ENCODE results near the gene CCNG2. TPM values are rescaled to one million over a fixed set of nuclear protein-coding genes. Genes with fewer than 3 reads are reported as not detected.
A peak's percentile ranks its signal among the peaks of the same experiment; 100 is the strongest.

Gene CCNG2
- total and polyA plus RNA-seq, 9 donors: 62.6 to 141 (median 112) TPM

DNA sequence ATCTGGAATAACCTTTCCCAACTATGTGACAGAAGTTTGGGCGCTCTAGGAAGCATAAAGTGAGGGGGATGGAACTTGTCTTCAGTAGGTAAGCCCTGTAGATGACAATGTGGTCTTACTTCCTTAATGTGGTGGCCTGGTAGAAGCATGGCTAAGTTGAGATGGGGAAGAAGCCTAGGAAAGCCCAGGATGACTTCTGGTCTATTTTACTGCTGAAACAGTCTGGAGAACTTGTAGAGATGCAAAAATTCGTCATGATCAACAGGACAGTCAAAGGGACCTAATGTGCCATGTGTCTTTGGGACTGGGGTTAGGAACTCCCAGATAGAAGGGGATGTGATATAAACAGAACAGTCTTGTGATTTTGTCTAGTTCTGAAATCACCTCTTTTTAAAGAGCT, 40.8 kb downstream of the CCNG2 start:
- Histone ChIP-seq H3K27ac (ENCODE audit: low read length) (no peak overlapping the region), H3K4me3 (ENCODE audit: low read length) (no peak overlapping the region), H3K27me3 (ENCODE audit: control insufficient read depth, insufficient read depth, low read length) (no peaks in the 10 kb centered on the region), H3K4me1 (ENCODE audit: control insufficient read depth, insufficient read depth, low read length) (peaks cover 18% of the 10 kb centered on the region), H3K9me3 (replicated peaks; ENCODE audit: control insufficient read depth, low read depth, low read length) (no peaks in the 10 kb centered on the region), H3K36me3 (ENCODE audit: control insufficient read depth, insufficient read depth, low read length) (no peaks in the 10 kb centered on the region)
- WGBS (ENCODE audit: insufficient coverage): 100% methylated on average over 1 of the region's 2 CpGs
- DNase-seq: no peak

DNA sequence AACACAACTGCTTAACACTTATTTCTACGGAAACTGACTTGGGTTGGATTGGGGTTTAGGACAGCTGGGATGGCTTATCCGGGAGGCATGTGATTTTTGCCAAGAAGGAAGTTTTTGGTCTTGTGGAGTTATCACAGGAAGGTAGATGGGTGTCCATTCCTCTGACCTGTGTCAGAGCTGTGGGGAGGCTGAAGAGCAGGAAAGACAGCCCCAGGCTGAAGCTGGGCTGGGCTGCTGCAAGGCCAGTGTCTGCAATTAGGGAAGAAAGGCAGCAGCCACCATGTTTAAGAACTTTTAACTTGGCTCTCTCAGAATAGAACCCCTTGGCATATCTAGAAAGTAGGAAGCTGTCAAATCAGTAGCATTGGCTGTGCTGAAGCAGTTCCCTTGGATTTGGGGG, 42.3 kb downstream of the CCNG2 start:
- peaks cover 18% of the 10 kb centered on the region for H3K4me1 ChIP-seq (ENCODE audit: control insufficient read depth, insufficient read depth, low read length)
- no peak for DNase-seq
- H3K36me3 ChIP-seq (ENCODE audit: control insufficient read depth, insufficient read depth, low read length): no peaks in the 10 kb centered on the region
- no peaks in the 10 kb centered on the region for H3K27me3 ChIP-seq (ENCODE audit: control insufficient read depth, insufficient read depth, low read length)
- WGBS (ENCODE audit: insufficient coverage): 100% methylated on average over 1 of the region's 2 CpGs
- H3K27ac ChIP-seq (ENCODE audit: low read length): no peak overlapping the region
- H3K4me3 ChIP-seq (ENCODE audit: low read length): no peak overlapping the region
- no peaks in the 10 kb centered on the region for H3K9me3 ChIP-seq (replicated peaks; ENCODE audit: control insufficient read depth, low read depth, low read length)

DNA sequence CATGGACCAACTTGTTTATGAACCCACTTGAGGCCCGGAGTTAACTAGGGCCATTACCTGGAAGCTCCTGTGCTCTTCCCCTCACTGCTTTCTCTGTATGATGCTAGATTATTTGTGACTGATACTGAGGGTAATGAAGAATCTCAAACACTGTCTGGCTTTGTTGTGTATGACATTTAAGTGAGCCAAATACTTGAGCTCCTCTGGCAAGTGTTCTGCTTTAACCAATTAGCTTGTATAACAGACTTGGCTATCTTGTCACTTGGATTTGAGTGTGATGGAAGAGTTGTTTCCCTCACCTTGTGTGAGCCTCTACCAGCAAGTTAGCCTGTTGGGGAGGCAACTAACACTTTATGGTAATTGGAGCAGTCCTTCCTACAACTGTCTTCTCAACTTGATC, 42.7 kb downstream of the CCNG2 start:
- no CpG with 5 or more reads among the region's 1 CpG for WGBS (ENCODE audit: insufficient coverage)
- no peak for DNase-seq
- Histone ChIP-seq H3K4me3 (ENCODE audit: low read length) (no peak overlapping the region), H3K9me3 (replicated peaks; ENCODE audit: control insufficient read depth, low read depth, low read length) (no peaks in the 10 kb centered on the region), H3K27ac (ENCODE audit: low read length) (no peak overlapping the region), H3K36me3 (ENCODE audit: control insufficient read depth, insufficient read depth, low read length) (no peaks in the 10 kb centered on the region), H3K4me1 (ENCODE audit: control insufficient read depth, insufficient read depth, low read length) (peaks cover 18% of the 10 kb centered on the region), H3K27me3 (ENCODE audit: control insufficient read depth, insufficient read depth, low read length) (no peaks in the 10 kb centered on the region)

DNA sequence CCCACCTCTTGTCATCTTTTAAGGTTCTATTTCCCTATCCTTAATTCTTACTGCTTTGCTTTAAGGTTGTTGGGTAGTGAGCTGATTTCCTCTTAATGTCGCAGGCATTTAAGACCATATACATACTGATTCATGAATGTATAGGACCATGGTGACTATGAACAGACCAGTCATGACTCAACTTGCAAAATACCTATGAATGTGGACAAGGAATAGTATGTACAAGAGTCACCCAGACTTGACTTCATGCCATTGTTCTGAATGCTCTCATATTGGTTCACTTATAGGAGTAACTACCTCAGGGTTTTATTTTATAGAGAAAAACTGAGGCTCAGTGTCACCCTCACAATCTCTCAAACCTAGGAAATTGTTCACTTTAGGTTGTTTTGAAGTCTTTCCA, 44.3 kb downstream of the CCNG2 start:
- DNase-seq: no peak
- no peak overlapping the region for H3K27ac ChIP-seq (ENCODE audit: low read length)
- H3K4me1 ChIP-seq (ENCODE audit: control insufficient read depth, insufficient read depth, low read length): peaks cover 16% of the 10 kb centered on the region
- no peak overlapping the region for H3K4me3 ChIP-seq (ENCODE audit: low read length)
- H3K9me3 ChIP-seq (replicated peaks; ENCODE audit: control insufficient read depth, low read depth, low read length): no peaks in the 10 kb centered on the region
- H3K27me3 ChIP-seq (ENCODE audit: control insufficient read depth, insufficient read depth, low read length): no peaks in the 10 kb centered on the region
- no CpG with 5 or more reads among the region's 1 CpG for WGBS (ENCODE audit: insufficient coverage)
- H3K36me3 ChIP-seq (ENCODE audit: control insufficient read depth, insufficient read depth, low read length): no peaks in the 10 kb centered on the region

GRCh38 chr4:77201857-77202256, 44.9 kb downstream of the CCNG2 start:
- peaks cover 13% of the 10 kb centered on the region for H3K4me1 ChIP-seq (ENCODE audit: control insufficient read depth, insufficient read depth, low read length)
- WGBS (ENCODE audit: insufficient coverage): no CpG with 5 or more reads among the region's 3 CpGs
- no peaks in the 10 kb centered on the region for H3K36me3 ChIP-seq (ENCODE audit: control insufficient read depth, insufficient read depth, low read length)
- no peaks in the 10 kb centered on the region for H3K27me3 ChIP-seq (ENCODE audit: control insufficient read depth, insufficient read depth, low read length)
- no peaks in the 10 kb centered on the region for H3K9me3 ChIP-seq (replicated peaks; ENCODE audit: control insufficient read depth, low read depth, low read length)
- DNase-seq: no peak
- no peak overlapping the region for H3K27ac ChIP-seq (ENCODE audit: low read length)
- no peak overlapping the region for H3K4me3 ChIP-seq (ENCODE audit: low read length)

DNA sequence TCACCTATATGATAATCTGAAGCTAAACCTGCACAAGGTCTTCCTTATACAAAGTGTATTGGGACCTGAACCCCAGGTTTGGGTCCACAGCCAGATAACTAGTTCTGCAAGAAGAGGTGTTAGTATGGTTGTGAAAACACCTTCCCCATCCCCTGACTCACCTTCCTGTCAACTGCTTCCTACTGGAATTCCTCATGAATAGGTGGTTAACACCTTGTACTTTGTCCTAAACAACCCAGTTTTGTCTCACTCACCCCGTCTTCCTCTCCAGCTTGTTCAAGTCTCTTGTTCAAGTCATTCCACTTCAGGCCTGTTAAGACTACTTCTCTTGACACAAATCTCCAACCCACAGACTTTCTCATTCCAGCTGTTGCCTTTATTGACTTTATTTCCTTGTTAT, 45.5 kb downstream of the CCNG2 start:
- no peak overlapping the region for H3K27ac ChIP-seq (ENCODE audit: low read length)
- WGBS (ENCODE audit: insufficient coverage): 80% methylated on average over 1 of the region's 1 CpG

DNA sequence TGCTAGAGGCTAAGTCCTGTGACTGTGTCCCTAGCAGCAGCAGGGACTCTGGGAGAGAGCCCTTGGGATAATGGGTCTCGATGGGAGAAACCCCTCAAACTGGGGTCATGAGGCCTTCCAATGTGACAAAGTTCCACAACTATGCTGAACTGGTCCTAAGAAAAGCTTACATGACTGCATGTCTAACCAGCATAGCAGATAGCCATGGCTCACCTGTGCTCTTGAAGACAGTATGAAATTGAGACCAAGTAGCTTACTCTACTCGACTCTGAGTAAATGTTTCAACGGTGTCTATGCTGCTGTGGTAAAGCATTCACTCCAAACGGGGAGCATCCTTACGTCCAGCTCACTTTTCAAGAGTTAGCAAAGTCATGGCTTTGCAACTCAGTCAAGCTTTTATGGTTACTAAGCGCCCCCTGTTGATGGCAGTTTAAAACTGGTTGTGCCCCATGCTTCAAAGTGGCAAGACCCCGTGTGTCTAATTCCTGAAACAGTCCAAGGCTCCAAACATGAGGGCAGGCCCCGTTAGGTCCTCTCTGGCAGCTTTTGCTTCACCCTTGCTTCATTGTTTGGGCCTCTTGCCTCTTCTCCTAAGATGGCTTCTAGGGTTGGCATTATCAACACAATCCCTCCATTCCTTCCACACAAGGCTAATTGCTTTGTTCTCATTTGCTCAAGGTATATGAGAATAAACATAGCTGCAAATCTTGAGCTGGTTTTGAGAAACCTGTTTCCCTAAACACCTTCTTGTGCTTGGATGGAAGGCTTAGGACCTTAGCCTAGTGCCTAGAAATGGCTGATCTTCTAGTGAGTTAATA, 46.6 kb downstream of the CCNG2 start:
- DNase-seq: peak; percentile 86
- H3K4me3 ChIP-seq (ENCODE audit: low read length): no peak overlapping the region
- no peaks in the 10 kb centered on the region for H3K36me3 ChIP-seq (ENCODE audit: control insufficient read depth, insufficient read depth, low read length)
- H3K27ac ChIP-seq (ENCODE audit: low read length): no peak overlapping the region
- no peaks in the 10 kb centered on the region for H3K9me3 ChIP-seq (replicated peaks; ENCODE audit: control insufficient read depth, low read depth, low read length)
- WGBS (ENCODE audit: insufficient coverage): 22% methylated on average over 8 of the region's 8 CpGs
- H3K4me1 ChIP-seq (ENCODE audit: control insufficient read depth, insufficient read depth, low read length): peaks cover 4% of the 10 kb centered on the region
- no peaks in the 10 kb centered on the region for H3K27me3 ChIP-seq (ENCODE audit: control insufficient read depth, insufficient read depth, low read length)

More for the DNA sequence above, 45.5 kb downstream of the CCNG2 start:
- peaks cover 8% of the 10 kb centered on the region for H3K4me1 ChIP-seq (ENCODE audit: control insufficient read depth, insufficient read depth, low read length)
- no peaks in the 10 kb centered on the region for H3K27me3 ChIP-seq (ENCODE audit: control insufficient read depth, insufficient read depth, low read length)
- DNase-seq: no peak
- no peaks in the 10 kb centered on the region for H3K9me3 ChIP-seq (replicated peaks; ENCODE audit: control insufficient read depth, low read depth, low read length)
- no peaks in the 10 kb centered on the region for H3K36me3 ChIP-seq (ENCODE audit: control insufficient read depth, insufficient read depth, low read length)
- H3K4me3 ChIP-seq (ENCODE audit: low read length): no peak overlapping the region

DNA sequence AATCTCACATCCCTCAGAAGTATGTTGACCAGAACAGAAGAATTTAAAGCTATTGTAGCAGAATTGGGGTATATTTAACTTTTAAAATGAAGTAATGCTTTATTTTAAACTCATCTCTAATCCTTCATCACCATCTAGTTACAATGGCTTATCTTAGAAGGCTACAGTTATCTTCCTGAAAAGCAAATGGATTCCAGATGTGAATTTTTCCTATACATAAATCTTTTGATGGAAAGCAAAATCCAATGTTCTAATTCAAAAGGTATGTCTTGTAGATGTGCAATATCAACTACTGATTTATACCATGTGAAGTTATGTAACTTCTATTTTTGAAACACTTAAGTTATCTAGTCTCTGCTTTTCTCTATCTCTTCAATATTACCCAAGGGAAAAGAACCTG, 47.6 kb downstream of the CCNG2 start:
- no peaks in the 10 kb centered on the region for H3K36me3 ChIP-seq (ENCODE audit: control insufficient read depth, insufficient read depth, low read length)
- peak; percentile 30 for DNase-seq
- H3K27ac ChIP-seq (ENCODE audit: low read length): no peak overlapping the region
- no peaks in the 10 kb centered on the region for H3K27me3 ChIP-seq (ENCODE audit: control insufficient read depth, insufficient read depth, low read length)
- H3K9me3 ChIP-seq (replicated peaks; ENCODE audit: control insufficient read depth, low read depth, low read length): no peaks in the 10 kb centered on the region
- peaks cover 4% of the 10 kb centered on the region for H3K4me1 ChIP-seq (ENCODE audit: control insufficient read depth, insufficient read depth, low read length)
- H3K4me3 ChIP-seq (ENCODE audit: low read length): no peak overlapping the region

DNA sequence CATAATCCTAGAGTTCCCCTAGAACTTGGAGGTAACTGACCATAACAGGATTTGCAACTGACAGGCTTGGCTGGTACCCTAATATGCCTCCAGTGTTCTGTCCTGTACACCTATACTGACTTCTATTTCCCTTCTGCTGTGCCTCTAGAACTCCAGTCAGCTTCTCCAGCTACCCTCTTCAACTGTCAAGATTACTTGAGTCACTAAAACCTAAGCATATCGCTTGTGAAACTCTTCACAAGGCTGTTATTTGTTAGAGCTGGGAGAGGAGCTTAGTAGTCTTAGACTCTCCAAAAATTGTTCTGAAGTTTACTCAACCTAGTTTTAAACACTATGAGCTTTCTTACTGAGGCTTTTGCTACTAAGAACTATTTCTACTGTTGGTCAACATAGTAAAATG, 52.0 kb downstream of the CCNG2 start:
- no peaks in the 10 kb centered on the region for H3K27me3 ChIP-seq (ENCODE audit: control insufficient read depth, insufficient read depth, low read length)
- H3K4me1 ChIP-seq (ENCODE audit: control insufficient read depth, insufficient read depth, low read length): no peaks in the 10 kb centered on the region
- H3K36me3 ChIP-seq (ENCODE audit: control insufficient read depth, insufficient read depth, low read length): no peaks in the 10 kb centered on the region
- H3K4me3 ChIP-seq (ENCODE audit: low read length): no peak overlapping the region
- H3K9me3 ChIP-seq (replicated peaks; ENCODE audit: control insufficient read depth, low read depth, low read length): no peaks in the 10 kb centered on the region
- no CpG with 5 or more reads among the region's 1 CpG for WGBS (ENCODE audit: insufficient coverage)
- no peak overlapping the region for H3K27ac ChIP-seq (ENCODE audit: low read length)
- no peak for DNase-seq

DNA sequence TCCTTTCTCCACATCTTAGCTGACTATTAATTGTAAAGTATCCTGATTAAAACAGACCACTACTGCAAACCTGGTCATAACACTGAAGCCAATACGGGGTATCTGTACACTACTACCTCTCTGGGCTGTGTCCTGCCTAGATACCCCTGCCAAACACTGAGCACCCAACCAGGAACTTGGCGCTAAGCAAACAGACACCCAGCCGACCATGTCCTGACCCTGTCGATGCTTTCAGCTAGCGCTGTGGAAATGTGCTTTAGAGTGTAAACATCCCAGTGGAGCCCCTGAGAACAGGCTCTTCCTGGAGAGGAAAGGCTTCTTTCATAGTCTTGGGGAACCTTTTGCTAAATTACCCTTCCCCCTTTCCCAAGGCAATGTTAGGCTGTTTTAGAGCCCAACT, 52.9 kb downstream of the CCNG2 start:
- Histone ChIP-seq H3K9me3 (replicated peaks; ENCODE audit: control insufficient read depth, low read depth, low read length) (no peaks in the 10 kb centered on the region), H3K4me1 (ENCODE audit: control insufficient read depth, insufficient read depth, low read length) (no peaks in the 10 kb centered on the region), H3K4me3 (ENCODE audit: low read length) (no peak overlapping the region), H3K36me3 (ENCODE audit: control insufficient read depth, insufficient read depth, low read length) (no peaks in the 10 kb centered on the region), H3K27me3 (ENCODE audit: control insufficient read depth, insufficient read depth, low read length) (no peaks in the 10 kb centered on the region), H3K27ac (ENCODE audit: low read length) (no peak overlapping the region)
- no peak for DNase-seq
- 86% methylated on average over 1 of the region's 5 CpGs for WGBS (ENCODE audit: insufficient coverage)

DNA sequence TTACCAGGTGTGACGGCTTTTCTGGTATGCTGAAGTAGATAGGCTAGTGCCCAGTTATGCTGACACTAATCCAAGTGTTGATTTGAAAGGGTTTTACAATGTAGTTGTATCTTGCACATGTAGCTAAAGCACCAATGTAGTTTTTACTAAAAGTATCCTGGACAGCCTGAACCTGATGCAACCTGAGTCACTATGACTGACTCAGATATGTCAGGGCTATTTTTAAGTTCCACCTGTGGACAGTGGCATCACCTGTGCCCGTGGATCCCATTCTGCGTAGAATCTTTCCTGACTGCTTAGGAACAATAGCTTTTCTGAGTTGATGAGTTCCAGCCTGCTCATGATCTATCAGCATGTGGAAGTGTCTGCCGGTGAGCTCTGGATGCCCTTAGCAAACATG, 58.1 kb downstream of the CCNG2 start:
- WGBS (ENCODE audit: insufficient coverage): 83% methylated on average over 3 of the region's 4 CpGs

More for the DNA sequence above, 58.1 kb downstream of the CCNG2 start:
- Histone ChIP-seq H3K27ac (ENCODE audit: low read length) (no peak overlapping the region), H3K4me3 (ENCODE audit: low read length) (no peak overlapping the region), H3K9me3 (replicated peaks; ENCODE audit: control insufficient read depth, low read depth, low read length) (no peaks in the 10 kb centered on the region), H3K27me3 (ENCODE audit: control insufficient read depth, insufficient read depth, low read length) (no peaks in the 10 kb centered on the region), H3K36me3 (ENCODE audit: control insufficient read depth, insufficient read depth, low read length) (no peaks in the 10 kb centered on the region), H3K4me1 (ENCODE audit: control insufficient read depth, insufficient read depth, low read length) (peaks cover 2% of the 10 kb centered on the region)
- DNase-seq: no peak

All from muscle of leg (tissue), 11 donors.